ENCODE data around the gene ZCCHC4.

GRCh38 chr4:25291158-25291733 is 21.3 kb upstream of the ZCCHC4 start:
- TF ChIP-seq CTCF (IDR thresholded peaks at IDR 0.05; ENCODE audit: low read depth, low read length, poor library complexity, severe bottlenecking) (no peak), EZH2phosphoT487 (IDR thresholded peaks at IDR 0.05; ENCODE audit: borderline replicate concordance, low read length) (no peak)
